Measurements from ENCODE around the gene GMDS.
A peak's percentile ranks its signal among the peaks of the same experiment; 100 is the strongest.

The GMDS gene

DNA sequence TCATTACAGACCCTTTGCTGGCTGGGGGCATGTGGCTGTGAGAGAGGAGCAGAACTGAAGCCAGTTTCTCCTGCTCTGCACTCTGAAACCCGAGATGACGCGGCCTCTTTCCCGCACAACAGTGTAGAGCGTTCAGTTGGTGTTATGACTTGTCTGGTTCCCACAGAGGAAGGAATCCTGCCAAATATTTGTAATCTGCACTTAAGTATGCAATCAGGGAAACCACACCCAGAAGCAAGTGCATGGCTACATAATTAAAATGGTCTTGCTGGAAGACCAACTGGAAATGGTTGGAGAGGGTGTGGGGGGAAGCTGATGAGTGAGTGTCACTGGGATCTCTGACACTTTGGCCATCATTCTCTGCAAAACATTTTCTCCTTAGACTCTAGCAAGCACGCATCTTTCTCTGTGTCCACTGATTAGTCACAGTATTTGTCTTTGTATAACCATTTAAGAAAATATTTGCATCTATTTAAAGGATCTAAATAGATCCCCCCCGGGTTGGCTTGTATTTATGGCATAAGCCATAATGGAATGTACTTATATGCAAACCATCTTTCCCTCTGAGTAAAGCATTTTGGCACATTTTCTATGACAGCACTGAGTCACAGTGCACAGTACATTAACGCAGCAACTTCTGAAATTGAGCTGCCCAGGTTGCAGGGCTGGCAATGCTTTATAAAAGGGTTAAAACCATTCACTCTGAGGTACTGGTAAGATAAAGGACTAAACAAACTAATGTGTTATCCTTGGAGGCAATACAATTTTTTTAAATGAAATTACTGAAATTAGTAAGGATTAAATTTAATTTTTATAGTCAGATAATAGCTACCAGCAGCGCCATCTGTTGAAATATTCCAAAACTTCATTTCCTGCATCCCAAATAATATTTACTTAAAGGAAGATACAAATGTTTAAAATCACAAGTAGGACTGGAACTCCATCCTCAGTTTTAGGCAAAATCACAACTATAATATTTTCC is 559.0 kb downstream of the GMDS start:
- TF ChIP-seq, protein P1, sequence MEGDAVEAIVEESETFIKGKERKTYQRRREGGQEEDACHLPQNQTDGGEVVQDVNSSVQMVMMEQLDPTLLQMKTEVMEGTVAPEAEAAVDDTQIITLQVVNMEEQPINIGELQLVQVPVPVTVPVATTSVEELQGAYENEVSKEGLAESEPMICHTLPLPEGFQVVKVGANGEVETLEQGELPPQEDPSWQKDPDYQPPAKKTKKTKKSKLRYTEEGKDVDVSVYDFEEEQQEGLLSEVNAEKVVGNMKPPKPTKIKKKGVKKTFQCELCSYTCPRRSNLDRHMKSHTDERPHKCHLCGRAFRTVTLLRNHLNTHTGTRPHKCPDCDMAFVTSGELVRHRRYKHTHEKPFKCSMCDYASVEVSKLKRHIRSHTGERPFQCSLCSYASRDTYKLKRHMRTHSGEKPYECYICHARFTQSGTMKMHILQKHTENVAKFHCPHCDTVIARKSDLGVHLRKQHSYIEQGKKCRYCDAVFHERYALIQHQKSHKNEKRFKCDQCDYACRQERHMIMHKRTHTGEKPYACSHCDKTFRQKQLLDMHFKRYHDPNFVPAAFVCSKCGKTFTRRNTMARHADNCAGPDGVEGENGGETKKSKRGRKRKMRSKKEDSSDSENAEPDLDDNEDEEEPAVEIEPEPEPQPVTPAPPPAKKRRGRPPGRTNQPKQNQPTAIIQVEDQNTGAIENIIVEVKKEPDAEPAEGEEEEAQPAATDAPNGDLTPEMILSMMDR (IDR thresholded peaks at IDR 0.05), result peak; percentile 29 to 34
- no peaks in the 10 kb centered on the region for H3K27me3 ChIP-seq
- H3K4me1 ChIP-seq, result peaks cover 0 to 23% (median 13%) of the 10 kb centered on the region in 4 donors
- H3K9me3 ChIP-seq, result no peaks in the 10 kb centered on the region
- peak overlapping the region in 1 of 2 donors; percentile 8 for H3K4me3 ChIP-seq
- peak in 1 of 2 donors; percentile 44 for DNase-seq
- intact Hi-C loops (cut with DNase I; ENCODE audit: low total_unique reads), result no loop called here
- peak overlapping the region; percentile 60 to 66 for H3K27ac ChIP-seq
- H3K36me3 ChIP-seq, result no peaks in the 10 kb centered on the region

DNA sequence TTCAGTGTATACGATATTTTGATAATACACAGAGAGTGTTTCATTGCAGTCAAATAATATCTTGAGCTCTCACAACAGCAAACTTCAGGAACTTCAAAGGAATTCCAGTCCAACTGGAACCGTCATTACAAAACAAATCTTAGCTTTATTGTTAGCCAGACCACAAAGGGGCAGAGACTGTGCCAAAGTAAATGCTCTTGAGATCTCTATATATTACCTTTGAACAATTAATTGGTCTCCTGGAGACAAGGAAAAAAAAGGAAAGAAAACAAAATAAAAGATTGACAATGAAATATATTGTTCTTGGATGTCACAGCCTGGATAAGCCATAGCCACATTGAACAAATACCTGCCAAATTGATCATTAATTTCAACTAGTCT is 565.7 kb downstream of the GMDS start:
- H3K27me3 ChIP-seq, result no peaks in the 10 kb centered on the region
- no peaks in the 10 kb centered on the region for H3K36me3 ChIP-seq
- intact Hi-C loops (cut with DNase I; ENCODE audit: low total_unique reads), result no loop called here
- H3K4me1 ChIP-seq, result peaks cover 6 to 25% (median 13%) of the 10 kb centered on the region in 4 donors
- peak overlapping the region; percentile 27 to 37 for H3K27ac ChIP-seq
- no peaks in the 10 kb centered on the region for H3K9me3 ChIP-seq
- no peak overlapping the region for H3K4me3 ChIP-seq
- no peak for DNase-seq
- TF ChIP-seq, protein P1 (IDR thresholded peaks at IDR 0.05), result no peak

DNA sequence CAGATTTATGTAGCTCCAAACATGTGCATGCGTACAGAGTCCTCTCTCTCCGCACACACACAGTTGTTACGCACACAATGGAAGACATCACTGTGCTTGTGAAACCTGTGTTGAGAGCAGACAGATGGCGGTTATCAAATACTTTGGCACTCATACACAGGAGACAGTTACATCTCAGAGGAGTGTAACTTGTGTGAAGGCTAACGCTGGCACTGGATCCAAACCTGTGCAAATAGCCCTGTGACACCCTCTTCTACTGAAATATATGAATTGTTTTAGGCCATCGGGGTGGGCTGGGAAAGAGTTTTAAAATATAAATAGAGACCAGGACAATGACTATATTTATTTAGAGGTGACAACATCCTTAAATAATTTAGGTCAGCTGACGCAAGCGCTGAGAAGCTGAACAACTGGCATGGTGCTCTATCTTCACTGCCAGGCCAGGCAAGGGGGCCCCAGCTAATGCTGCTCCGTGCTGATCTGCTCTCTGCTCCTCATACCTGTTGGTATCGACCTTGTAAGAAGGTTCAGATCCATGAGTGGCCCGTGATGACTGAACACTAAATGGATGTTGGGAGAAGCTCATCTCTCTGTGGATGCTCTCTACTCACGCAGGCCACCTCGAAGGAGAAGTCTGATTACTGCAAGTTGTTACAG is 566.2 kb downstream of the GMDS start:
- Histone ChIP-seq H3K4me1 (peaks cover 6 to 25% (median 13%) of the 10 kb centered on the region in 4 donors), H3K27ac (peak overlapping the region; percentile 27 to 37), H3K27me3 (no peaks in the 10 kb centered on the region), H3K4me3 (no peak overlapping the region), H3K36me3 (no peaks in the 10 kb centered on the region), H3K9me3 (no peaks in the 10 kb centered on the region)
- intact Hi-C loops (cut with DNase I; ENCODE audit: low total_unique reads), result no loop called here
- no peak for DNase-seq
- TF ChIP-seq, protein P1 (IDR thresholded peaks at IDR 0.05), result no peak

DNA sequence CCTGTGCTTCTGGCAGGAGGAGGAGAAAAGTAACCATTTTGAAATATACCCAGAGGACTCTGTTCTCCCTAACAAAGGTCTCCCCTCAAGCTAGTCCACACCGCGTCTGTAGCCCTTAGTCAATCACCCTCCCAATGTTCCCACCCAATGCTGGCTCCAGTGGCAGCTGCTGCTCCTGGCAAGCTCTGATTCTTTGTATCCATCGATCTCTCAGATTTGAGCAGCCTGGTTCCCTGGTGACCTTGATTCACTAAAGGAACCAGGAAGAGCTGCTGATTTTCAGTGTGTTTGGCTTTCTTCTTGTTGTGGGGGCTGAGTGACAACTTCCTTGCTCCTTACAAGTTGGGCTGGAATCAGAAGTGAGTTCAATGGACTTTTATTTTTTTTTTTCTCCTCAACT is 567.2 kb downstream of the GMDS start:
- H3K4me3 ChIP-seq, result no peak overlapping the region
- no peaks in the 10 kb centered on the region for H3K27me3 ChIP-seq
- peak overlapping the region; percentile 37 to 39 for H3K27ac ChIP-seq
- no peaks in the 10 kb centered on the region for H3K9me3 ChIP-seq
- no peaks in the 10 kb centered on the region for H3K36me3 ChIP-seq
- peaks cover 6 to 31% (median 13%) of the 10 kb centered on the region in 4 donors for H3K4me1 ChIP-seq
- TF ChIP-seq, protein P1 (IDR thresholded peaks at IDR 0.05), result no peak
- DNase-seq, result no peak
- intact Hi-C loops (cut with DNase I; ENCODE audit: low total_unique reads), result no loop called here

DNA sequence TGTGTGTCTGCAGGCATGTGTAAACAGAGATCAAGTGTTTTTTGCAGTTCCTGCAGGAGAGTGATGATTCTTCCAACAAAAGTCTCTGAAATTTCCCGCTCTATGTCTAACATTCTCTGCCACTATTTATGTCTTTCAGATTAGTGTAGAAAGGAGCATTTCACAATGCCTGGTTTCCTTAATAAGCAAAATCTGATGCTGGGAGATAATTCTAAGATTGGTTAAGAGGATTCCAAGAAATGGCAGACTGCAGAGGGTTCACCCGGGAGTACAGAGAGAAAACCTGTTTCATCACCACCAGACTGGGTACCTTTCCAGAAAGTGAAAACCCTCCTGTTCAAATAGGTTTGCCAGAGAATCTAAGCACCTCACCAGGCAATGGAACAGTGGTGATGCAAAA is 573.0 kb downstream of the GMDS start:
- Histone ChIP-seq H3K4me3 (no peak overlapping the region), H3K27me3 (no peaks in the 10 kb centered on the region), H3K4me1 (peaks cover 0 to 14% (median 9%) of the 10 kb centered on the region in 4 donors), H3K9me3 (no peaks in the 10 kb centered on the region), H3K27ac (peak overlapping the region in 1 of 2 donors; percentile 24), H3K36me3 (no peaks in the 10 kb centered on the region)
- intact Hi-C loops (cut with DNase I; ENCODE audit: low total_unique reads), result no loop called here
- TF ChIP-seq, protein P1 (IDR thresholded peaks at IDR 0.05), result no peak
- no peak for DNase-seq

Measured in tibial artery (tissue), 4 donors.